Panc1 (cell line): ENCODE measurements around the gene PIK3AP1. TPM values are rescaled to one million over a fixed set of nuclear protein-coding genes. Genes with fewer than 3 reads are reported as not detected.
A peak's percentile ranks its signal among the peaks of the same experiment; 100 is the strongest.
"Not testable (repeated sequence)": the region's sequence is repeated elsewhere in the genome, so short reads cannot be mapped to it uniquely, and the experiment has no call there.

Experiments used
- ATAC-seq: fragments of 200-7000 bp; cut with Tn5 transposase; 2 replicates; pipeline ENCODE4 v1.9.1; 2020; ENCODE audit warnings: mild to moderate bottlenecking, moderate library complexity
- BruUV-seq: library from RNA; stranded (reverse); fragments of 400-500 nt; replicated peaks from 2 replicates; lab custom pipeline; 2021; lab: Mats Ljungman, UMichigan
- CTCF ChIA-PET: fragments of 300-600 bp; sonication (Branson Sonifier 250); formaldehyde crosslinking; loops from one replicate; lab custom pipeline; 2022; ENCODE audit warnings: antibody characterized with exemption; lab: Charles Lee
- POLR2A ChIA-PET: fragments of 300-600 bp; sonication (Branson Sonifier 250); formaldehyde crosslinking; loops from one replicate; lab custom pipeline; 2022; ENCODE audit warnings: antibody characterized with exemption; lab: Charles Lee
- DNase-seq: peaks from one replicate; pipeline ENCODE4 v3.0.0-alpha.2; 2010; ENCODE audit warnings: low read depth, low spot score
- H3K27ac ChIP-seq: 2 replicates; pipeline ENCODE4 v1.5.1; 2011; ENCODE audit warnings: mild to moderate bottlenecking, low read length, inconsistent platforms
- H3K27me3 ChIP-seq: fragments of 200-500 bp; sonication (Bioruptor generic); 2 replicates; pipeline ENCODE4 v1.6.0; 2014; ENCODE audit warnings: low read length, inconsistent platforms; ENCODE audit not compliant: control insufficient read depth, insufficient read depth
- H3K36me3 ChIP-seq: fragments of 200-500 bp; sonication (Bioruptor generic); 2 replicates; pipeline ENCODE4 v1.5.1; 2014; ENCODE audit warnings: inconsistent platforms, mild to moderate bottlenecking, low read length, moderate library complexity; ENCODE audit not compliant: control insufficient read depth, insufficient read depth
- H3K4me1 ChIP-seq: 2 replicates; pipeline ENCODE4 v1.5.1; 2011; ENCODE audit warnings: inconsistent platforms, mild to moderate bottlenecking, low read length, moderate library complexity; ENCODE audit not compliant: control insufficient read depth, insufficient read depth
- H3K4me3 ChIP-seq, 2 experiments: 2 replicates each; pipeline ENCODE4 v1.5.1; 2011 to 2012; ENCODE audit warnings: low read depth in 2 of 2, low read length in 2 of 2, mild to moderate bottlenecking in 2 of 2, inconsistent platforms in 1 of 2, moderate library complexity in 1 of 2
- H3K9me3 ChIP-seq: fragments of 200-500 bp; sonication (Bioruptor generic); 2 replicates; pipeline ENCODE4 v1.5.1; 2014; ENCODE audit warnings: low read depth, mild to moderate bottlenecking, inconsistent platforms, low read length, moderate library complexity; ENCODE audit not compliant: control insufficient read depth, insufficient read depth
- CTCF ChIP-seq: fragments of 450-650 bp; IDR thresholded peaks from 2 replicates; pipeline ENCODE4 v1.5.1; 2017; ENCODE audit warnings: mild to moderate bottlenecking
- POLR2AphosphoS5 ChIP-seq: IDR thresholded peaks from 2 replicates; pipeline ENCODE4 v1.6.1; 2012; ENCODE audit warnings: mild to moderate bottlenecking, low read depth, low read length, moderate library complexity
- REST ChIP-seq, 2 experiments: IDR thresholded peaks; 2 replicates each; pipeline ENCODE4 v1.6.1; 2011 to 2012; ENCODE audit warnings: low read depth in 2 of 2, control low read depth in 1 of 2, low read length in 1 of 2, mild to moderate bottlenecking in 1 of 2, moderate library complexity in 1 of 2; ENCODE audit not compliant: insufficient read depth in 1 of 2
- SIN3A ChIP-seq: IDR thresholded peaks from 2 replicates; pipeline ENCODE4 v1.6.1; 2012; ENCODE audit warnings: low read depth, mild to moderate bottlenecking, low read length, moderate library complexity, borderline replicate concordance; ENCODE audit not compliant: insufficient read depth
- TCF7L2 ChIP-seq: IDR thresholded peaks from 2 replicates; pipeline ENCODE4 v1.6.1; 2011; ENCODE audit warnings: mild to moderate bottlenecking, low read depth, low read length, inconsistent platforms
- in situ Hi-C: cut with HindIII; loops from 2 replicates; pipeline ENCODE4 v1.10.0; 2016; ENCODE audit warnings: low sequenced_read_pairs, low pct_unique_long_range_greater_than_20kb
- intact Hi-C: fragments of 100-400 bp; cut with micrococcal nuclease; formaldehyde crosslinking; loops from one replicate; pipeline ENCODE4 v1.10.0; 2022; ENCODE audit not compliant: unreplicated experiment
- total RNA-seq: library from RNA; stranded (reverse); gene quantifications from one replicate; pipeline ENCODE4 v1.2.1, GENCODE V29; 2021; ENCODE audit not compliant: unreplicated experiment

The PIK3AP1 gene
- total RNA-seq, 1 experiment from 2014 or later = 2.6 TPM

- in situ Hi-C loops (no loop called here), intact Hi-C loops (no loop called here)
- CTCF ChIA-PET = interaction anchor here (0.6 kb wide), 2 partner anchors 105 to 109 kb away, joined by 4 read pairs; no protein-coding TSS in a partner anchor
- Histone ChIP-seq H3K4me1 (no peaks in the 10 kb centered on the region), H3K36me3 (no peaks in the 10 kb centered on the region), H3K27ac (no peak overlapping the region), H3K4me3 (no peak overlapping the region), H3K9me3 (no peaks in the 10 kb centered on the region), H3K27me3 (no peaks in the 10 kb centered on the region)
- DNase-seq (no peak), ATAC-seq (no peak)
- POLR2A ChIA-PET = no interaction called here
- TF ChIP-seq REST (IDR thresholded peaks at IDR 0.05; ENCODE audit: insufficient read depth in 1 of 2, low read depth in 2 of 2, low read length in 1 of 2) = no peak
- TF ChIP-seq POLR2AphosphoS5 = no peak
- TF ChIP-seq CTCF = no peak
- TF ChIP-seq SIN3A = no peak
- no peak for TF ChIP-seq TCF7L2
- no TSS peak for BruUV-seq
Measured at GRCh38 chr10:96745950-96746349, 25.6 kb upstream of the PIK3AP1 start.

- ChIA-PET CTCF (interaction anchor here (0.5 kb wide), 1 partner anchor 162 kb away, joined by 3 read pairs; no protein-coding TSS in a partner anchor), POLR2A (no interaction called here)
- intact Hi-C loops (no loop called here), in situ Hi-C loops (no loop called here)
- DNase-seq (no peak), ATAC-seq (0 out of 2 replicates have a peak, but pooled peaks have one; percentile 48)
- Histone ChIP-seq H3K27ac (no peak overlapping the region), H3K4me3 (no peak overlapping the region), H3K4me1 (no peaks in the 10 kb centered on the region), H3K27me3 (no peaks in the 10 kb centered on the region), H3K36me3 (no peaks in the 10 kb centered on the region), H3K9me3 (no peaks in the 10 kb centered on the region)
- TF ChIP-seq TCF7L2 (0 out of 2 replicates have a peak, but pooled peaks have one; percentile 34), REST (IDR thresholded peaks at IDR 0.05; ENCODE audit: insufficient read depth in 1 of 2, low read depth in 2 of 2, low read length in 1 of 2) (no peak)
- no TSS peak for BruUV-seq
Measured at GRCh38 chr10:96743988-96744585, 23.8 kb upstream of the PIK3AP1 start.

- H3K27ac ChIP-seq, BruUV-seq, H3K9me3 ChIP-seq, in situ Hi-C loops, intact Hi-C loops, H3K36me3 ChIP-seq, DNase-seq, H3K4me3 ChIP-seq, POLR2A ChIA-PET, H3K4me1 ChIP-seq, ATAC-seq, H3K27me3 ChIP-seq, CTCF ChIA-PET: not testable (repeated sequence)
Measured at GRCh38 chr10:96741557-96741956, 21.2 kb upstream of the PIK3AP1 start.
